H1 (cell line): ENCODE results near the gene RFFL. TPM values are rescaled to one million over a fixed set of nuclear protein-coding genes. Genes with fewer than 3 reads are reported as not detected.
"Not testable (repeated sequence)": the region's sequence is repeated elsewhere in the genome, so short reads cannot be mapped to it uniquely, and the experiment has no call there.

Source experiments
- CTCF ChIA-PET: fragments of 300-600 bp; sonication (Branson Sonifier 250); formaldehyde crosslinking; loops from one replicate; lab custom pipeline; 2021; ENCODE audit not compliant: partially characterized antibody; lab: Charles Lee
- POLR2A ChIA-PET: fragments of 300-600 bp; sonication (Branson Sonifier 250); formaldehyde crosslinking; loops from one replicate; lab custom pipeline; 2021; ENCODE audit warnings: inconsistent platforms; ENCODE audit not compliant: partially characterized antibody; lab: Charles Lee
- DNase-seq, 2 experiments: peaks; one replicate each; pipeline versions ENCODE4 v3.0.0 to v3.0.0-alpha.2; 2010 to 2022; ENCODE audit warnings: low spot score in 2 of 2, low read depth in 1 of 2, mixed read lengths in 1 of 2
- FAIRE-seq: peaks from 2 replicates; lab custom pipeline; 2011; peaks lifted over from hg19 to GRCh38; lab: Jason Lieb, UNC
- H2AFZ ChIP-seq: 2 replicates; pipeline ENCODE4 v1.8.1; 2012; ENCODE audit warnings: low read length, inconsistent platforms
- H2AK5ac ChIP-seq: 2 replicates; pipeline ENCODE4 v1.6.1; 2013; ENCODE audit warnings: low read depth, low read length
- H2BK120ac ChIP-seq: replicated peaks from 2 replicates; pipeline ENCODE3; 2013; ENCODE audit warnings: low read depth, low read length, inconsistent platforms
- H2BK12ac ChIP-seq: 2 replicates; pipeline ENCODE4 v1.6.1; 2013; ENCODE audit warnings: low read depth, low read length
- H2BK15ac ChIP-seq: 2 replicates; pipeline ENCODE4 v1.6.1; 2013; ENCODE audit warnings: low read length
- H2BK20ac ChIP-seq: 2 replicates; pipeline ENCODE4 v1.6.1; 2013; ENCODE audit warnings: low read length
- H2BK5ac ChIP-seq: 2 replicates; pipeline ENCODE4 v1.6.1; 2013; ENCODE audit warnings: low read depth, low read length
- H3K14ac ChIP-seq: 2 replicates; pipeline ENCODE4 v1.6.1; 2013; ENCODE audit warnings: inconsistent platforms; ENCODE audit not compliant: insufficient read length
- H3K18ac ChIP-seq: 2 replicates; pipeline ENCODE4 v1.6.1; 2013; ENCODE audit warnings: low read length; ENCODE audit errors: extremely low read depth
- H3K23ac ChIP-seq: 2 replicates; pipeline ENCODE4 v1.6.1; 2013; ENCODE audit warnings: inconsistent platforms; ENCODE audit not compliant: insufficient read length
- H3K23me2 ChIP-seq: 2 replicates; pipeline ENCODE4 v1.6.1; 2013; ENCODE audit warnings: low read depth, low read length
- H3K27ac ChIP-seq: 2 replicates; pipeline ENCODE4 v1.6.1; 2011; ENCODE audit warnings: low read depth, low read length, inconsistent platforms
- H3K27me3 ChIP-seq, 4 experiments: replicated peaks in 1 of 4; 1 replicate in 1 of 4; 2 replicates in 3 of 4; pipeline versions ENCODE4 v1.6.1 to v1.8.1; 2011 to 2013; ENCODE audit warnings: low read length in 3 of 4, mild to moderate bottlenecking in 3 of 4, inconsistent platforms in 2 of 4, mixed read lengths in 2 of 4, moderate library complexity in 1 of 4; ENCODE audit not compliant: control insufficient read depth in 3 of 4, insufficient read depth in 3 of 4; ENCODE audit errors: extremely low read depth in 1 of 4
- H3K36me3 ChIP-seq, 4 experiments: 2 replicates each; pipeline versions ENCODE4 v1.6.1 to v1.8.1; 2011 to 2013; ENCODE audit warnings: mild to moderate bottlenecking in 4 of 4, low read length in 3 of 4, moderate library complexity in 2 of 4, control low read depth in 1 of 4, inconsistent platforms in 1 of 4; ENCODE audit not compliant: insufficient read depth in 4 of 4, control insufficient read depth in 2 of 4
- H3K4ac ChIP-seq: replicated peaks from 2 replicates; pipeline ENCODE3; 2013; ENCODE audit warnings: low read length, low read depth, mixed read lengths, inconsistent platforms; ENCODE audit not compliant: insufficient read length
- H3K4me1 ChIP-seq, 4 experiments: replicated peaks in 1 of 4; 1 replicate in 1 of 4; 2 replicates in 3 of 4; pipeline versions ENCODE4 v1.6.1 to v1.8.1; 2011 to 2013; ENCODE audit warnings: low read length in 3 of 4, inconsistent platforms in 2 of 4, mixed read lengths in 1 of 4; ENCODE audit not compliant: insufficient read depth in 4 of 4, control insufficient read depth in 3 of 4
- H3K4me2 ChIP-seq, 2 experiments: 2 replicates each; pipeline versions ENCODE4 v1.6.1 to v1.8.1; 2011 to 2013; ENCODE audit warnings: low read depth in 2 of 2, low read length in 2 of 2, control low read depth in 1 of 2, inconsistent platforms in 1 of 2, mild to moderate bottlenecking in 1 of 2; ENCODE audit not compliant: insufficient read depth in 1 of 2
- H3K4me3 ChIP-seq, 4 experiments: fragments of 200-600, 300-600 bp in 1 of 4; sonication (generic), shearing (Covaris generic), sonication (Bioruptor Twin) in 1 of 4; 2 replicates each; pipeline versions ENCODE4 v1.5.1 to v1.8.1; 2011 to 2016; ENCODE audit warnings: low read length in 4 of 4, low read depth in 3 of 4, control low read depth in 2 of 4, inconsistent platforms in 2 of 4, mild to moderate bottlenecking in 2 of 4, mixed read lengths in 1 of 4, moderate library complexity in 1 of 4; ENCODE audit not compliant: insufficient read depth in 2 of 4; ENCODE audit errors: extremely low read depth in 1 of 4
- H3K56ac ChIP-seq: replicated peaks from 2 replicates; pipeline ENCODE3; 2013; ENCODE audit warnings: low read depth, mild to moderate bottlenecking, mixed read lengths, low read length, inconsistent platforms; ENCODE audit not compliant: insufficient read length
- H3K79me1 ChIP-seq: 2 replicates; pipeline ENCODE4 v1.6.1; 2013; ENCODE audit warnings: low read depth, low read length, control low read depth
- H3K79me2 ChIP-seq, 2 experiments: 2 replicates each; pipeline versions ENCODE4 v1.6.1 to v1.8.1; 2012 to 2013; ENCODE audit warnings: low read length in 2 of 2, mild to moderate bottlenecking in 2 of 2, inconsistent platforms in 1 of 2; ENCODE audit not compliant: insufficient read depth in 2 of 2, control insufficient read depth in 1 of 2
- H3K9ac ChIP-seq, 4 experiments: replicated peaks in 1 of 4; 1 replicate in 1 of 4; 2 replicates in 3 of 4; pipeline versions ENCODE4 v1.6.1 to v1.8.1; 2011 to 2013; ENCODE audit warnings: low read depth in 3 of 4, low read length in 3 of 4, control low read depth in 2 of 4, mild to moderate bottlenecking in 2 of 4, moderate library complexity in 2 of 4, inconsistent platforms in 1 of 4; ENCODE audit errors: extremely low read depth in 1 of 4
- H3K9me3 ChIP-seq, 2 experiments: 2 replicates each; pipeline versions ENCODE4 v1.6.1 to v1.8.1; 2012 to 2013; ENCODE audit warnings: mild to moderate bottlenecking in 2 of 2, moderate library complexity in 2 of 2, control low read depth in 1 of 2, inconsistent platforms in 1 of 2, low read depth in 1 of 2, low read length in 1 of 2, mixed read lengths in 1 of 2; ENCODE audit not compliant: insufficient read depth in 2 of 2
- H4K20me1 ChIP-seq, 2 experiments: replicated peaks in 1 of 2; 2 replicates each; pipeline versions ENCODE3 to v1.8.1; 2011 to 2013; ENCODE audit warnings: inconsistent platforms in 2 of 2, low read length in 2 of 2, mild to moderate bottlenecking in 1 of 2; ENCODE audit not compliant: insufficient read depth in 2 of 2, control insufficient read depth in 1 of 2
- H4K5ac ChIP-seq: 2 replicates; pipeline ENCODE4 v1.6.1; 2013; ENCODE audit warnings: low read length, low read depth, mixed read lengths, inconsistent platforms; ENCODE audit not compliant: insufficient read length
- H4K8ac ChIP-seq: 2 replicates; pipeline ENCODE4 v1.8.0; 2013; ENCODE audit warnings: mild to moderate bottlenecking, moderate library complexity, low read length, inconsistent platforms; ENCODE audit not compliant: insufficient read depth; ENCODE audit errors: extremely low read depth
- H4K91ac ChIP-seq: replicated peaks from 2 replicates; pipeline ENCODE3; 2013; ENCODE audit warnings: low read length, mixed read lengths, inconsistent platforms; ENCODE audit not compliant: insufficient read length
- WGBS, 2 experiments: shearing (Covaris generic) in 1 of 2; methylation state at CpG; one replicate each; pipeline versions ENCODE4 v1.1.6 to v1.1.7; 2013 to 2015; ENCODE audit warnings: low lambda C conversion rate in 2 of 2, mixed read lengths in 2 of 2, inconsistent platforms in 1 of 2, low coverage in 1 of 2, missing lambda C conversion rate in 1 of 2; ENCODE audit not compliant: insufficient replicate concordance in 2 of 2, insufficient coverage in 1 of 2, insufficient read length in 1 of 2; ENCODE audit errors: extremely low coverage in 1 of 2, missing lambda C conversion rate in 1 of 2; 5-methylcytosine and 5-hydroxymethylcytosine counted together
- polyA plus RNA-seq, 7 experiments: library from polyadenylated mRNA; depleted of rRNA in 3 of 7; stranded (reverse) in 5 of 7; unstranded in 2 of 7; fragments of >200 nt in 5 of 7; fragments of 200-250 nt in 2 of 7; gene quantifications; 1 replicate in 5 of 7; 2 replicates in 1 of 7; 4 replicates in 1 of 7; pipeline versions ENCODE4 v1.2.1 to v1.2.3, GENCODE V29; 2011 to 2013; ENCODE audit warnings: missing spikeins in 2 of 7, mixed read lengths in 2 of 7
- total RNA-seq: library from RNA; stranded (reverse); fragmentation: NEBNext Ultra II Directional; extraction: Animal tissue kit (Norgen Biotek cat#: 25700); gene quantifications from 2 replicates; pipeline ENCODE4 v1.2.1, GENCODE V29; 2021

RFFL gene
- total and polyA plus RNA-seq, 2 of the 8 experiments (the other 6 are each of a cell fraction or from before 2014, with no cell fraction given), result 14.0 to 24.5 TPM

DNA sequence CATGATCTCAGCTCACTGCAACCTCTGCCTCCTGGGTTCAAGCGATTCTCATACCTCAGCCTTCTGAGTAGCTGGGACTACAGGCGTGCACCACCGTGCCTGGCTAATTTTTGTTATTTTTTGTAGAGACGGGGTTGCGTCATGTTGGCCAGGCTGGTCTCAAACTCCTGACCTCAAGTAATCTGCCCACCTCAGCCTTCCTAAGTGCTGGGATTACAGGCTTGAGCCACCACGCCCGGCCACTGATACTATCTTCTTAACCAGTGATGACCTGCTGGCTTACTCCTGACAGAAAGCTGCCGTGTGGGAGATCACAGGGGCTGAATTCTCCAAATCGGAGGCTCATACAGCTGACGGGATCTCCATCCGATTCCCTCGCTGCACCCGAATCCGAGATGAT is 62.5 kb downstream of the RFFL start:
- H4K91ac ChIP-seq, FAIRE-seq, H3K79me2 ChIP-seq, H3K4me2 ChIP-seq, H3K56ac ChIP-seq, H2BK20ac ChIP-seq, H3K18ac ChIP-seq, H4K8ac ChIP-seq, H3K23me2 ChIP-seq, H2AK5ac ChIP-seq, H3K79me1 ChIP-seq, H3K23ac ChIP-seq, H2BK5ac ChIP-seq, H3K27ac ChIP-seq, H3K4ac ChIP-seq, H4K20me1 ChIP-seq, H2BK120ac ChIP-seq, H3K14ac ChIP-seq, H4K5ac ChIP-seq, DNase-seq, H2AFZ ChIP-seq, H3K9ac ChIP-seq, H2BK12ac ChIP-seq, H2BK15ac ChIP-seq, H3K4me1 ChIP-seq, H3K27me3 ChIP-seq, H3K9me3 ChIP-seq, H3K4me3 ChIP-seq: not testable (repeated sequence)
- WGBS, 2 experiments, result 96% methylated on average over 14 of the region's 14 CpGs; no CpG with 5 or more reads in 1 of the 2 experiments
- H3K36me3 ChIP-seq, result peaks cover 44 to 86% (median 71%) of the 10 kb centered on the region in 4 experiments
- ChIA-PET CTCF (interaction anchor here (0.6 to 5.2 kb wide), 6 partner anchors 8 to 1965 kb away, joined by 3 to 43 read pairs (median 8); partner anchors contain the start of gene RAD51D), POLR2A (interaction anchor here (1.9 to 5.3 kb wide), 4 partner anchors 10 to 129 kb away, joined by 4 to 26 read pairs (median 11); partner anchors contain the start of gene LIG3)
